HG03039 (cell line): ENCODE results near the gene SLC25A30.
A peak's percentile ranks its signal among the peaks of the same experiment; 100 is the strongest.

Experiments used
- ATAC-seq: cut with Tn5 transposase; IDR thresholded peaks from one replicate; pipeline ENCODE4 v1.9.1; 2021; ENCODE audit warnings: mild to moderate bottlenecking, moderate library complexity; ENCODE audit not compliant: unreplicated experiment

Gene SLC25A30

GRCh38 chr13:45417790-45418534 is at the start of gene SLC25A30:
SLC25A30 (minus strand) TSS chr13:45418373; CDS start chr13:45411425, 6,948 bp downstream.
- peak; percentile 82 for ATAC-seq

GRCh38 chr13:45466359-45466758 is 48.2 kb upstream of the SLC25A30 start:
- ATAC-seq = no peak

GRCh38 chr13:45464687-45465453 is 46.7 kb upstream of the SLC25A30 start, which contains the start of gene COG3:
COG3 (plus strand) TSS chr13:45464939; CDS start chr13:45465037, 98 bp downstream.
- peak; percentile 91 for ATAC-seq

- no peak for ATAC-seq
Observed at GRCh38 chr13:45464141-45464686, 46.0 kb upstream of the SLC25A30 start.

- ATAC-seq = no peak
Observed at GRCh38 chr13:45456196-45456972, 38.2 kb upstream of the SLC25A30 start.

GRCh38 chr13:45454204-45454603 is 36.0 kb upstream of the SLC25A30 start:
- ATAC-seq = no peak

- no peak for ATAC-seq
Observed at GRCh38 chr13:45451282-45451681, 33.1 kb upstream of the SLC25A30 start.

GRCh38 chr13:45448965-45449559 is 30.9 kb upstream of the SLC25A30 start:
- ATAC-seq = no peak

- no peak for ATAC-seq
Observed at GRCh38 chr13:45447050-45447661, 29.0 kb upstream of the SLC25A30 start.

GRCh38 chr13:45446181-45446580 is 28.0 kb upstream of the SLC25A30 start:
- ATAC-seq = no peak

- no peak for ATAC-seq
Observed at GRCh38 chr13:45445053-45445452, 26.9 kb upstream of the SLC25A30 start.

GRCh38 chr13:45441633-45442032 is 23.5 kb upstream of the SLC25A30 start:
- no peak for ATAC-seq

GRCh38 chr13:45439781-45440462 is 21.7 kb upstream of the SLC25A30 start:
- no peak for ATAC-seq

GRCh38 chr13:45439008-45439407 is 20.8 kb upstream of the SLC25A30 start:
- no peak for ATAC-seq

- no peak for ATAC-seq
Observed at GRCh38 chr13:45437947-45438346, 19.8 kb upstream of the SLC25A30 start.

- ATAC-seq = no peak
Observed at GRCh38 chr13:45436953-45437352, 18.8 kb upstream of the SLC25A30 start.

- no peak for ATAC-seq
Observed at GRCh38 chr13:45436332-45436731, 18.2 kb upstream of the SLC25A30 start.

GRCh38 chr13:45434556-45435371 is 16.6 kb upstream of the SLC25A30 start:
- ATAC-seq = no peak

- ATAC-seq = no peak
Observed at GRCh38 chr13:45433381-45433790, 15.2 kb upstream of the SLC25A30 start.
